NCI-H1436 treated with DMSO at 0.1 percent for 48 hours (cell line): ENCODE data around the gene FANCE.

Source experiments
- DNase-seq: peaks from one replicate; lab custom pipeline; 2025; lab: John Stamatoyannopoulos, UW

Gene FANCE

DNA sequence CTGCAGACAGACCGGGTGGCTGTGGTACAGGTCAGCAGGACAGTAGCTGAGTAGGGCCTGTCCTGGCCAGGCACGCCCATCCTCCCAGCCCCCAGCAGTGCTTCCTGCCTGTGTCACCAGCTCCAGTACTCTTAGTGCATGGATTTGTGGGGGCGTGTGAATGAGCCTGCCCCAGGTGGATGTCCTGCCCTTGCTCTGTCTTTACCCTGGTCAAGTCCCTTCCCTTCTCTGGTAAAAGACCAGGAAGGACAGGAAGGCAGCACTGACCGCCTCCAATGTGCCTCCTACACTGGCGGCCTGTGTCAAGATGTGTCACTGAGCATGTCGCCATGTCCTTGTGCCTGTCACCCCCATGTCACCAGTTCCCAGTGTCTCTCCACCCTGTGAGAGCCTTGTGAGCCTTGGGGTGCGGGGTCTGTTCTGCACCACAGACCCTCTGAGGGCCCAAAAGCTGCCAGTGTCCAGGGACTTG is 32.8 kb downstream of the FANCE start:
- no peak for DNase-seq

DNA sequence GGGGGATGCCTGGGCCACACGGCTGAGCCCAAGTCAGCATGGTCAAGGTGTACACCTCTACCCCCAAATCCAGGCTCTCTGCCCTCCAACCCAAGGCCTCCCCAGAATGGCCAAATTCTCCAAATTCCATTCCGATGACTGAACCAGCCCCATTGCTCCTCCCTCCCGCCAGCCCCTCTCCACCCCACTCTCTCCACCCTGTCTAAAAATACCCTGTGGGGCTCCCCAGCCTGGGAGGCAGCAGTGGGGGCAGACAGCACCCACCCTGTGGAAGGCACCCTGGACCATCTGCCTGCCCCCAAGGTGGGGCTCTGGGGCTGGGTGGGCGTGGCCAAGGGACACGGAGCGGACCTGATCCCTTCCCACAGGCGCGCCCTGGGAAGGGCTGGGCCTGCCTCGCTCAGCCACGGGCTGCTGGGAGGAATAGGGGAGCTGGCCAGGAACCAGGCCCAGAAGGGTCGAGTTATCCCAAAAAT is 33.3 kb downstream of the FANCE start:
- no peak for DNase-seq

DNA sequence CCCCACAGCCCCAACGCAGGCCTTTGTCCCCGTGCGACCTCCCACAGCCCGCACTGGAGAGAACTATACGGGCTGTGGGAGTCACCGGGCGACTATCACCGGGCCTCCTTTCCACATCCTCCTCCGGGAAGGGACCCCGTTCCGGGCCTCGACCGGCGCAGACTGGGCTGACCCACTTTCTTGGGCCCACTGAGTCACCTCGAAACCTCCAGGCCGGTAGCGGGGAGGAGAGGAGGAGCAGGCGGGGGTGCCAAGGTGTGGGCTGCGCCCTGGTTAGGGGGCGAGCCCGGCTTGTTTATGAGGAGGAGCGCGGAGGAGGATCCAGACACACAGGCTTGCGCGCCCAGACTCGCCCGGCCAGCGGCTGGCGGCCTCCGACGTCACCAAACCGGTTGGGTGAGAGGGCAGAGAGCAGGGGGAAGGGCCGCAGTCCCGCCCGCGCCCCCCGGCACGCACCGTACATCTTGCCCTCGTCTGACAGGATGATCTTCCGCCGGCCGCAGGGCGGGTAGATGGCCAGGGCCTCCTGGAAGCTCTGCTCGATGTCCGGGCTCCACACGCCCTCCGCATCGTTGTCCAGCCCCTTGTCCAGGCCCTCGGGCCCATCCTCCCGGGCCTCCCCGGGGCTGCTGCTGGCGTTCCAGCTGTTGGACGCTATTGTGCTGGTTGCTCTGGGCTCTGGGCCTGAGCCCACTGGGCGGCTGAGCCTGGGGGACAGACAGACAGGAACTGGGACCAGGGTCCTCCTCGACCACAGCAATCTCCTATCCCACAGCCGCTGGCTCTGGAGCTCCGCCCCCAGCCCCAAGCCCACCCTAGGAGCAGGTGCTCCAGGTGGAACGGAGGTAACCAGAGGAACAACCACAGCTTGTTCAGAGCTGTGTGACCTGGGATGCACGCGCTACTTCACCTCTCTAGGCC is 34.1 kb downstream of the FANCE start:
- no peak for DNase-seq

DNA sequence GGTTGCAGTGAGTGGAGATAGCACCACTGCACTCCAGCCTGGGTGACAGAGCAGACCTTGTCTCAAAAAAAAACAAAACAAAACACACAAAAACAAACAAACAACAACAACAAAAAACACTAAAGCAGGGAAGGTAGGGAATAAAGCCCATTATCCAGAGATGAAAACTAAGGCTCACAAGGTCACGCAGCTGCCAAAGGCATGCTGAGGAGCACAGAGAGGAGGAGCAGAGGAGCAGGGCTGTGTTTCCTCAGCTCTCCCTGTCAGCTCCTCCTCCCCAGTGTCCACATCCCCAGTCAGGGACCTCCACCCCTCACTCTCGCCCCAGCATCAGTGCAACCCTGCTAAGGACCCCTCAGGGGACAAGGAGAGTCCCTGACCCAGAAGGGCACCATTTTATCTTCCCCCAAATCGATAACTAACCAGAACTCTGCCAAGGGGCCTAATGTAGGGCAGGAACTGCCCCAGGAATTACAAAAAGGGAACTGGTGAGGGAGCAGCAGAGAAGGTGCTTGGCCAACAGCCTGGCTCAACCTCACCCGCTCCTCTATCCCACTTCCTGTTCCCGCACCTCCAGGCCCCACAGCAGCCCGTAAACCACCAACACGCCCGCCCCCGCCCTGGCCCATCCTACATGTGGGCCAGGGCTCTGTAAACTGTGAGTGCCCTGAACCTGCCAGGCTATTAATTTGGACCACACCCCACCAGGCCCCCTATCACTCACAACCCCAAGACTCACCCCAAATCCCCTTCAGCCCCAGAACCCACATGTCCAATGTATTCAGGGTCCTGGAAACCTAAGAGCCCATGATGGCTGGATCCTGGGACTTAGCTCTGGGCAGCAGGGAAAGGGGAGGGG is 35.7 kb downstream of the FANCE start:
- DNase-seq, result no peak

DNA sequence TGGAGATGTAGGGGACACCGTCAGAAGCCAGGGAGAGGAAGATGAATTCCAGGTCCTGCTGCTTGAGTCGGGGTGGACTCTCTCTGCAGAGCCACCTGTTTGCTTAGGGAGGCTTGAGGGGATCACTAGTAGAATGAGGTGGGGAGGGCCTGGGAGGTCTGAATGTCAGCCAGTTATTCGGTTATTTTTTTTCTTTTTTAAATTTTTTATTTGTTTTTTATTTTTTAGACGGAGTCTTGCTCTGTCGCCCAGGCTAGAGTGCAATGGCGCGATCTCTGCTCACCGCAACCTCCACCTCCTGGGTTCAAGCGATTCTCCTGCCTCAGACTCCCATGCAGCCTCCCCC is 36.4 kb downstream of the FANCE start:
- DNase-seq, result no peak

DNA sequence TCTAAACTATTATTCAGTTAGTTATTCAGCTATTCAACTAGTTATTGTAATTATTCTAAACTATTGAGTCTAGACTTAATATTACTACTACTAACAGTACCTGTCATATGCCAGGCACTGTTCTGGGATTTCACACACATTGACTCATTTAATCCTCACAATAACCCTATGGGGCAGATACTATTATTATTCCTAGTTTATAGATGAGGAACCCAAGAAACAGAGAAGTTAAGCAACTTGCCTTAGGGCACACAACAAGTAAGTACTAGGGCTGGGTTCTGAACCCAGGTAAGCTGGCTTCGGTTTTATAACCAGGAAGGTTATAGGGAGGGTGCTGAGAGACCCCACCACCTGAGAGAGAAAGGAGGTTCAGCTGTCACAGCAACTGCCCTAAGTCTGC is 36.9 kb downstream of the FANCE start:
- no peak for DNase-seq

DNA sequence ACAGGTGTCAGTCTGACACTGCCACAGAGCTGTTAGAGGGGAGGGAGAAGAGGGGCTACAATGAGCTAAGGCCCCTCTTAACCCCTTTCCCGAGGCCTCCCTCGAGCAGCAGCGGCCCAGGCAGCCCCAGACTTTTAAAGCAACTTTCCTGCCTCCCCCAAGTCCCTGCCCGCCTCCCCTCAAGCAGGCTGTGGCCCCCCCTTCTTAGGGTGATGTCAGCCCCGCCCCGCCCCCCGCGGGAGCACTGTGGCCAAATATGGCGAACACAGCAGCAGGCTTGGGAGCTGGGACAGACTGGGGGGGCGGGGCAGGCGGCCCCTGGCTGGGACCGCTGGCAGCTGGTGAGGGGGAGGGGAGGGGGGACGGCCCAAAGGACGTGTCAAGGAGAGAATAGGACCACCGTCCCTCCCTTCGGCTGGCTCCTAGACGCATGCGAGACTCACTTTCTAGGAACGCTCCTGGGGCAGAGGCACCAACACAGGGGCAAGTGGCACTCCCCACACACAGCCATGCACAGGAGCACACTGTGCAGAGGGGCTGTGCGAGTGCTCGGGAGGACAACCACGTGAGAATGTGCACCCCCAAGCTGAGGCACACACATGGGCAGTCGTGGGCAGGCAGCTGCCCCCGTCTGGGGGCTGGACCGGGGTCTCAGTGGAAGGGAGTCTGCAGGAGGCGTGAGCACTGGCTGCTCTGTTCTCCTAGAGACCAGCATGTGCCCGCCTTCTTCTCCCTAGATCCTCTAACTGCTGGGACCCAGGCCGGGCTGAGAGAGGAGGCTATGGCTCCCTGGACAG is 38.1 kb downstream of the FANCE start:
- DNase-seq, result no peak

DNA sequence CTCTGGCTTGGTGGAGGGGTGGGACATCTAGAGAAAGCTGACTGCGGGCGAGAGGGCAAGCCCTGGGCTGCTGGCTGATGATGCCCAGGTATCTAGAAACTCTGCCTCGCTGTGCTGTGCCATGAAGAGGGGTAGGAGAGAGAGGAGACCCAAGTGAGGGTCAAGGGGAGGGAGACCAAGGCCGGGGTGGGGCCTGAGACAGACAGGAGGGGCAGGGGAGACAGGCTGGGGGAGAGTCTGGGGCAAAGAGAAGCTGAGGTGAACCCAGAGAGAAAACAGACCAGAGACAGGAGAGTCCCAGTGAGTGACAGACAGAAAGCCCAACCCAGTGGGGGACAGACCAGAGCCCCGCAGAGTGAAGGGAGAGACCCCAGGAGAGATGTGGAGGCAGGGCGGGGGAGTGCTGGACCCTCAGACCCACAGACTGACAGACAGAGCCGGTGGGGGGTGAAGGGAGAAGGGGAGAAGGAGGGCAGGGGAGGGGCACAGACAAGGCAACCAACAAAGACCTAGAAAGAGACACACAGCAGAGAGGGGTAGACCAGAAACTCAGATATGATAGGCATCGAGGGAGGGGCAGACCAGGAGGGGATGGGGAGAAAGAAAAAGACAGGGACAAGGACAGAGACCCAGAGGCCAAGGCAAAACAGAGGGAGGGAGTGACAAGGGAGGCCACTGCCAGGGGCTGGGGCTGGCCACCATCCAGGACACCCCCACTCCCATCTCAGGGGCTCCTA is 38.9 kb downstream of the FANCE start:
- no peak for DNase-seq

DNA sequence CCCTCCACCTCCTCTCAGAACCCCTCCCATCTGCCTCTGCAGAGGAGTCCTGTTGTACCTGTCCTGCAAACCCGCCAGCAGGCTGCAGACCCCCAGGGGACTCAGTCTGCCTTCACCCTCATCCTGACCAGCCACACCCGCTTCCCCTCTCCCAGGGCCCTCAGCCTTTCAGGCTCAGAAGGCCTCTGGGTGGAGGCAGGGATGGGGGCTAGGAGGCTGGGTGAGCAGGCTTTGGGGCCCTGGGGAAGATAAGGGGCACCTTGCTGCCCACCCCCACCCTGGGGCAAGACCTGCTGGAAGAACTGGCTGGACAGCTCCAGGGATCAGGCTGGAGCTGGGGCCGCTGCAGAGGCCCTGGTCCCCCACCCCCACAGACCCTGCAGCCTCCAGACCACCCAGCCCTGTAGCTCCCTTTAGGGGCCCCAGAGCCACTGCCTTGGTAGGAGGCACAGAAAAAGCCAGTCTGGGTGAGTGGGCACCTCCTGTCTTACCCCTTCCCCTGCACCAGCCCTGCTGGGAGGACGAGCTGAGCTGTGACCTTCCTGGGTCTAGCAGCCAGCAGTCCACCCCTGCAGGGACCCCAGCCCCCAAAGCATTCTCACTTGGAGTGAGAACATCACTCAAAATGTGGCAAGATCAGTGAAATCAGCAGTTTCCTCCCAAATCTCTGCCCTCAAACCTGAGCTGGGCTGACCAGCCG is 39.6 kb downstream of the FANCE start:
- no peak for DNase-seq

DNA sequence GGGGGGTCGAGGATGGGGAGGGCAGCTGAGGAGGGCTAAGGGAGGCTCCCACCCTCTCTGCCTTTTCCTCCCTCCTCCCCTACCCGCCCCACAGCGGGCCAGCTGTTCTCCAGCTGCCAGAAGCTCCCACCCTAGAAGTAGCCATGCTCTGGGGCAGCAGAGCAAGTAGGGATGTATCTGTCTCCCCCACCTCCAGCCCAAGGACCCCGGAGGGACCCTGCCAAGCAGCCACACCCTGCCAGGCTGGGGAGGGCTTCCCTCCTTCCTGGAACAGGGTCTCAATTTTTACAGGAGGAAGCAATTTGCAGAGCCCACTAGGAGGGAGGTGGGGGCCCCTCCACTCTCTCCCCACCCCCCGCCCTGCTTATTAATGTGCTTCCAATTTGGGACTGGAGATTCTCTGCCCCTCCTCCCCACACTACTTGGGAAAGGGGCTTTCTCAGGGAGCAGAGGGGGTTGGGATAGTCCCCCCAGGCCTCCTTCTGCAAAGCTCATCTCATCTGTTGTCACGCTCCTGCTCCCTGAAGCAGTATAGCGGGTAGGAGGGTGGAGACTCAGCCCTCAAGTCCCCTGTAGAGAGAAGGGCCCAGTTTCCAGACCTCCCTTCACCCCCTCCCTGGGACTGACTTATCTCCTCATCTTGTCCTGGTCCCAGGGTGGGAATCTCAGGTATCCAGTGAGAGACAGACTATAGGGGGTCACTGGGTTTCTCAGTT is 40.3 kb downstream of the FANCE start:
- DNase-seq, result no peak

DNA sequence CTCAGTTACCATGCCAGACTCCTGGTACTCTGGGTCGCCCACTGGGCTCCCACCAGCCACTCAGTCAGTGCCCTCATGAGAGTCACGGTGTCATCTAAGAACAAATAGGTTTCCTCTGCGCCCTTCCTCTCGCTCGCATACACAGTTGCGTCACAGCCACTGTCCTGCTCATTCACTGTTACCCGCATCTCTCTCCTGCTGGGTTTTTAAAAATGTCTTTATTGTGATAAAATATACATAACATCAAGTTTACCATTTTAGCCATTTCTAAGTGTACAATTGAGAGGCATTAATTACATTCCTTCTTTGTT is 40.8 kb downstream of the FANCE start:
- no peak for DNase-seq

DNA sequence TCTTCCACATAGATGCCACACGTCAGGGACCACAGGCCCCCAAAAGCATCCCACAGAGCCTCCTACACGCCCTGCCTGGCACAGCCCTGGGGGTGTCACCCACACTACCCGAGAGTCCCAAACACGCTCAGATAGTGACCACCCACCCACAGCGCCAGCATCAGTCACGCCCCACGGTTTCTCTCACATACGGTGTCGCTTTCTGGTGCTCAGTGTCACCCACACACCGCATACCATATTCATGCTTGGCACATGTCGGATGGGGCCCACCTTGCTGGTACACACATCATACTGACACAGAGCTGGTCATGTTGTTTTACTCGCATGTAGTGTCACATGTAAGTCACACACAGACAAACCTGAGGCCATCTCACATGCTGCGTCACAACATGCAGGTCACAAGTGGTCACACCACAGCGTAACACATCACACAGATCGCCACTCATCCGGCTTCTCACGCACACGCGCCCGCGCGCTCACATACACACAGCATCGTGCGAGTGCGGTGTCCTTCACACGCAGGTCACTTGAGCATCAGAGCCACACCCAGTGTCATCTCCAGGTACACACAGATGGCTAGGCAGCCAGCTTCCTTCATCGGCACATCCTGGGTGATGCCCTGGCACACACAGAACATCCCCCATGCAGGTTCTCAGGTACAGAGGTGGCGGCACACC is 41.3 kb downstream of the FANCE start:
- DNase-seq, result no peak

DNA sequence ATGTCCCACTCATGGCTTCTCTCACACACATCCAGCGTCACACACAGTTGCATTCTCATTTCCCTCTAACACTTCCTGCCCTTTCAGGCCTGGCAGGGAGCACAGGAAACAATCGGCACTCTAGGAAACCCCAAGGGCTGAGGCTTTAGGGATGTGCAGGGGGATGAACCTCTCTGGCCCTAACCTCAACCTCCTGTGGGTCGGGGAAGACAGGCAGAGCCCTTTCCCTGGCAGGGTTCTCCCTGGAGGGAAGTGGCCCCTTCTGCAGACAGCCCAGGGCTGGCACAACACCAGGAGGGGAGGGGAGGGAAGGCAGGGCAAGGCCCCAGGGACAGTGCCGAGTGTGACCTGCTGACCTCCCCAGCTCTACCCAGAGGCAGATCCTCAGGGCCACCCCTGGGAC is 42.0 kb downstream of the FANCE start:
- no peak for DNase-seq

DNA sequence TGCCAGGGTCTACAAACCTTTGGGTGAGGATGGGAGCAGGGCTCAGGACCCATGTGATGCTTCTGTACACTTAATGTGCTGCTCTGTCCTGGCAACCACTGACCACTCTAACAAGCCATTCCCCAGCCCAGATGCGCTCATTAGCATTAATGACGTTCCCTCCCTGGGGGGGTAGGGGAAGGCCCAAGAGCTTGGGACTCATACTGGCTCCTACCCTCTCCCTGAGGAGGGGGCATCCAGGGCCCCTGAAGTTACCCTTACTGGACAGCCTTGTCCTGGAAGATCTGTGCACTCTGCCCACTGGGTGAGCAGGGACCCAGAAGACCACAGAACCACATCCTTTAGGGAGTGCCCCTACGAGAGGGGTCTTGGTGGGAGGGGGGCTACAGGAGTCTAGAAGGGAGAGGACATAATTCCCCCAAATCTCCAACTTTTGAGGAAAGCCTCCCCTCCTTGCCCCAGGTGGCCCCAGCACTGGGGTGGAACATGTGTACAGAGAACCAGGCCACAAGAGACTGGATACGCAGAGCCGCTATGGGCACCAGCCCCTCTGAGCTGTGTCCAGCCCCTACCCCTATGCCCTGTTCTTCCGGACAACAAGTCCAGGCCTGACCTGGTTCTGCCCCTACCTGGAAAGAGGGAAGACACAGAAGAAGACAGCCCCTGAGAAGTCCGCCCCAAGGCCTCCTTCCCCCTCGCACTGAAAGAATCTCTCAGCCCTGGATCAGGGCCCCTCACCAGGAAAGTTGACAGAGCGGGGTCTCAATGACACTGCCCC is 43.3 kb downstream of the FANCE start:
- no peak for DNase-seq

DNA sequence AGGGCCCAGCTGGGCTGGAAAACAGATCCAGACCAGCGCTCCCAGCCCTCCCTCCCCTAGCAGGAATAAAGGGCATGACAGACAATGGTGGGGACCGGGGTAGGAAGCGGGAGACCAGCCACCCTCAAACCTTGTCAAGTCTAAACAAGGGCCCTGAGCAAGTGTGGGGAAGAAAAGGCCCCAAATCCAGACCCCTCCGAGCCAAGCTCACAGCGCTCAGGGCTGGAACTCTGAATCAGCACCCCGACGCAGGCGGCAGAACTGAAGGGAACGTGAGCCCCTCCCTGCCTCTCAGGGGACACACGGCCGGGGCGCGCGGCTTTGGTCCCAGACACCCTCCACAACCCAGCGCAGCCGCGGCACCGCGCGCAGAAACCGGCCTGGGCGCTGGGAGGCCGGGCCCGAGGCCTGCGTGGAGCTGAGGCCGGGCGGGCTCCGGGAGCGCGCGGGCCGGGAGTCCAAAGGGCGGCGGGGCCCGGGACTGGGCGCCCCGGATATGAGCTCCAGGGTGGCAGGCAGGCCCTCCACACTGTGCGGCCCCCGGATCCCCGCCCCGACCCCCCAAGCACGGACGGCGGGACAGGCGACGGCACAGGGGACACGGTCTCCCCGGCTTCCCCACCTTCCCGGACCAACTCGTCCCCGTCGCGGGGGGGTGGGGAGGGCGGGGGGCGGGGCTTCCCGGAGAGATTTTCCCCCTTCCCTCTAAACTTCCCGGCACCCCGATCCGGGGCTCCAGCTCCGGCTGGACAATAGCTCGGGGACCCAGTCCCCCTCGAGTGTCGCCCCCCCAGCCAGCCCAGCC is 44.1 kb downstream of the FANCE start:
- DNase-seq, result no peak

DNA sequence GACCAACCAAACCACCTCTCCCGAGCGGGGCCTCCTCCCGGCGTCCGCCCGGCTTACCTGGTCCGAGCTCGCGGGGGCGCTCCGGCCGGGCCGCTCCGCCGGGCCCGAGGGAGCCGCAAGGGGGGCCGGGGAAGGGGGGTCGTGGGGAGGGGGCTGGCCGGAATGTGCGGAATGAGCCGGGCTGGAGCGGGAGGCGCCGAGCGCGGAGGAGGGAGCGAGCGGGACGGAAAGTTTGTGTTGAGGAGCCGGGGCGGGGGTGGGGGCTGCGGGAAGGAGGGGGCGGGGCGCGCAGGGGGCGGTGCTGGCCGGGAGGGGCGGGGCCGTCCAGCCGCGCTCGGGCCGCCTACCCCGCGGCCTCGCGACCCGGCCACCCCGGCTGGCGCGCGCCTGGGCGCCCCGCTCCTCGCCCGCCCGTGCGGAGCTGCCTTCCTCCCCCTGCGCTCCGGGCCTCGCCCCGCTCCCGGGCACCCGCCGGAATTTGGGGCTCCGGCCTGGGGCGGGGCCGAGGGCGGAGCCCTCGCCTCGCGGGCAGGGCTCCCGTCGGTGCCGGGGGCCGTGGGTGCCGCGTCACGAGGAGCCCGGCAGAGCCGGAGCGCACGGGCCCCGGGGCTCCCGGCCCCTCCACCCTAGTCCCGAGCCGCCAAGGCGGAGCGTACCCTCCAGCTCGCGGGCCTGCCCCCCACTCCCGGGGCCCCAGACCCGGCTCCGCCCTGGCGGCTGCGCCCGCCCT is 44.9 kb downstream of the FANCE start, which contains the start of gene TEAD3:
TSS of gene TEAD3 (minus strand) at position 239 of the 730 bp plus-strand sequence.
- no peak for DNase-seq
